KMS-11 (cell line): ENCODE results near the gene ANK3.

ENCODE experiments used
- H2AFZ ChIP-seq: fragments of 200-600 bp; sonication (generic); 2 replicates; pipeline ENCODE4 v1.6.1; 2016; ENCODE audit warnings: antibody characterized with exemption, mixed run types, low read depth
- H3K27ac ChIP-seq: fragments of 200-600 bp; sonication (generic); 2 replicates; pipeline ENCODE4 v1.6.1; 2016; ENCODE audit warnings: mild to moderate bottlenecking, mixed run types
- H3K27me3 ChIP-seq: fragments of 200-600 bp; sonication (generic); 2 replicates; pipeline ENCODE4 v1.6.1; 2017; ENCODE audit warnings: mild to moderate bottlenecking, low read depth, mixed run types, moderate library complexity; ENCODE audit not compliant: insufficient read depth
- H3K36me3 ChIP-seq: fragments of 200-600 bp; sonication (generic); 2 replicates; pipeline ENCODE4 v1.6.1; 2017; ENCODE audit warnings: mild to moderate bottlenecking, mixed run types; ENCODE audit not compliant: insufficient read depth
- H3K4me1 ChIP-seq: fragments of 200-600 bp; sonication (generic); 2 replicates; pipeline ENCODE4 v1.6.1; 2016; ENCODE audit warnings: mild to moderate bottlenecking, low read depth, mixed run types; ENCODE audit not compliant: poor library complexity, severe bottlenecking
- H3K4me2 ChIP-seq: fragments of 200-600 bp; sonication (generic); 2 replicates; pipeline ENCODE4 v1.7.0; 2016; ENCODE audit warnings: mild to moderate bottlenecking, mixed run types
- H3K4me3 ChIP-seq: fragments of 200-600 bp; sonication (generic); IDR thresholded peaks from 2 replicates; pipeline ENCODE4 v1.6.1; 2017; ENCODE audit warnings: low read depth, low read length, mixed read lengths; ENCODE audit not compliant: insufficient read depth
- H3K79me2 ChIP-seq: fragments of 200-600 bp; sonication (generic); 2 replicates; pipeline ENCODE4 v1.6.1; 2016; ENCODE audit warnings: low read depth, mixed run types; ENCODE audit not compliant: insufficient read depth
- H3K9ac ChIP-seq: fragments of 200-600 bp; sonication (generic); 2 replicates; pipeline ENCODE4 v1.6.1; 2016; ENCODE audit warnings: mild to moderate bottlenecking, mixed run types
- H4K20me1 ChIP-seq: fragments of 200-600 bp; sonication (generic); 2 replicates; pipeline ENCODE4 v1.6.1; 2016; ENCODE audit warnings: mild to moderate bottlenecking, mixed run types; ENCODE audit not compliant: insufficient read depth
- TF ChIP-seq, protein P1 (sequence below): fragments of 200-600 bp; sonication (generic); conservative IDR thresholded peaks from 2 replicates; pipeline ENCODE4 v1.6.1; 2017; ENCODE audit warnings: low read depth, mild to moderate bottlenecking, antibody characterized with exemption, low read length, moderate library complexity, mixed read lengths

ANK3 gene

DNA sequence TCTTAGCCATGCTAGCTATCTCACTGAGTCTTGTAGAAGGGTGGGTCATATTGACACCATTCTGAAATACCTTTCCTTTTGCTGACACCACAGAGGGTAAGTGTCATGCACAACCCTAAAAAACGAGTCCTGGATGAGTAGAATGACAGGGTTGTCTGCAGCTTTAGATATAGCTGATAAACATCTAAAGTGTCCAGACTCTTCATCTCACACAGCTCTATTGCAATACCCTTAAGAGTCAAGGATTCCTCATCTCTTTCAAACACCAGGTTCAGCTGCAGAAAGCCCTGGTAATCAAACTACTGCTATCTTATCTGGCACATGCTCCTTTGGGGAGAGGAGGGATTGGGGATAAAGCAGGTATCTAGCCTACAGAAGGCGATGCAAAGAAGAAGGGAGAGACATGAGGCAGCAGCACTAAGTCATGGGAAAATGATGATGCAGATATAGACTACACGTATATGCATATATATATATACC lies 127.0 kb downstream of the ANK3 start:
- peaks cover 11% of the 10 kb centered on the region for H4K20me1 ChIP-seq
- peaks cover 55% of the 10 kb centered on the region; the same call in 1 of the 2 replicates for H3K79me2 ChIP-seq
- no peak overlapping the region for H3K27ac ChIP-seq
- H3K27me3 ChIP-seq, result no peaks in the 10 kb centered on the region
- peaks cover 16% of the 10 kb centered on the region; the same call in 1 of the 2 replicates for H3K36me3 ChIP-seq
- no peak overlapping the region for H3K9ac ChIP-seq
- no peak overlapping the region for H3K4me3 ChIP-seq
- TF ChIP-seq, protein P1, sequence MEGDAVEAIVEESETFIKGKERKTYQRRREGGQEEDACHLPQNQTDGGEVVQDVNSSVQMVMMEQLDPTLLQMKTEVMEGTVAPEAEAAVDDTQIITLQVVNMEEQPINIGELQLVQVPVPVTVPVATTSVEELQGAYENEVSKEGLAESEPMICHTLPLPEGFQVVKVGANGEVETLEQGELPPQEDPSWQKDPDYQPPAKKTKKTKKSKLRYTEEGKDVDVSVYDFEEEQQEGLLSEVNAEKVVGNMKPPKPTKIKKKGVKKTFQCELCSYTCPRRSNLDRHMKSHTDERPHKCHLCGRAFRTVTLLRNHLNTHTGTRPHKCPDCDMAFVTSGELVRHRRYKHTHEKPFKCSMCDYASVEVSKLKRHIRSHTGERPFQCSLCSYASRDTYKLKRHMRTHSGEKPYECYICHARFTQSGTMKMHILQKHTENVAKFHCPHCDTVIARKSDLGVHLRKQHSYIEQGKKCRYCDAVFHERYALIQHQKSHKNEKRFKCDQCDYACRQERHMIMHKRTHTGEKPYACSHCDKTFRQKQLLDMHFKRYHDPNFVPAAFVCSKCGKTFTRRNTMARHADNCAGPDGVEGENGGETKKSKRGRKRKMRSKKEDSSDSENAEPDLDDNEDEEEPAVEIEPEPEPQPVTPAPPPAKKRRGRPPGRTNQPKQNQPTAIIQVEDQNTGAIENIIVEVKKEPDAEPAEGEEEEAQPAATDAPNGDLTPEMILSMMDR, result no peak
- no peak overlapping the region for H2AFZ ChIP-seq
- peaks cover 75% of the 10 kb centered on the region for H3K4me1 ChIP-seq
- H3K4me2 ChIP-seq, result no peak overlapping the region

GRCh38 chr10:60260321-60260720 lies 129.4 kb downstream of the ANK3 start:
- TF ChIP-seq, protein P1, result no peak
- peaks cover 42% of the 10 kb centered on the region; the same call in 1 of the 2 replicates for H3K79me2 ChIP-seq
- no peak overlapping the region for H3K4me3 ChIP-seq
- peak overlapping the region; percentile 62; the same call in 1 of the 2 replicates for H3K4me2 ChIP-seq
- peaks cover 65% of the 10 kb centered on the region for H3K4me1 ChIP-seq
- H3K9ac ChIP-seq, result no peak overlapping the region
- H3K27ac ChIP-seq, result peak overlapping the region; percentile 39; the same call in 1 of the 2 replicates
- H2AFZ ChIP-seq, result no peak overlapping the region
- H3K27me3 ChIP-seq, result no peaks in the 10 kb centered on the region
- H3K36me3 ChIP-seq, result peaks cover 16% of the 10 kb centered on the region; the same call in 1 of the 2 replicates
- peaks cover 7% of the 10 kb centered on the region for H4K20me1 ChIP-seq

DNA sequence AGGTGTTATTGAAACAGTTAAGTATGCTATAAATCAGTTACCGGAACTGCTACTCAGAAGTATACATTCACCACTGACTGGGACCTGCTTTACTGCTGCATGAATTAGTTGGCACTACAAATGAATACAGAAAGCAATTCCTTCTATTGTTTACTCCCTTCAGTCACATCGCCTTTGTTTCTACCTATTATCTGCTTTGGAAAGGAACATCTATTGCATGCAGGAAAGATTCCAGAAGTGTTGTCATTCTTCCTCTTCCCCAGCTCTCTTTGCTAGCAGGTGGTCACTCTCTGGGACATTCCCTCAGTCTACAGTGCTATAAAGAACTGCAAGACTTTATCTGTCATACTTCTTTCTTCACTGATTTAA lies 131.3 kb downstream of the ANK3 start:
- Histone ChIP-seq H3K27ac (no peak overlapping the region), H3K4me2 (no peak overlapping the region), H4K20me1 (peaks cover 7% of the 10 kb centered on the region), H3K36me3 (peaks cover 4% of the 10 kb centered on the region; the same call in 1 of the 2 replicates), H2AFZ (no peak overlapping the region), H3K27me3 (no peaks in the 10 kb centered on the region), H3K4me3 (no peak overlapping the region), H3K79me2 (peaks cover 37% of the 10 kb centered on the region; the same call in 1 of the 2 replicates), H3K9ac (no peak overlapping the region), H3K4me1 (peaks cover 56% of the 10 kb centered on the region)
- TF ChIP-seq, protein P1, result no peak

DNA sequence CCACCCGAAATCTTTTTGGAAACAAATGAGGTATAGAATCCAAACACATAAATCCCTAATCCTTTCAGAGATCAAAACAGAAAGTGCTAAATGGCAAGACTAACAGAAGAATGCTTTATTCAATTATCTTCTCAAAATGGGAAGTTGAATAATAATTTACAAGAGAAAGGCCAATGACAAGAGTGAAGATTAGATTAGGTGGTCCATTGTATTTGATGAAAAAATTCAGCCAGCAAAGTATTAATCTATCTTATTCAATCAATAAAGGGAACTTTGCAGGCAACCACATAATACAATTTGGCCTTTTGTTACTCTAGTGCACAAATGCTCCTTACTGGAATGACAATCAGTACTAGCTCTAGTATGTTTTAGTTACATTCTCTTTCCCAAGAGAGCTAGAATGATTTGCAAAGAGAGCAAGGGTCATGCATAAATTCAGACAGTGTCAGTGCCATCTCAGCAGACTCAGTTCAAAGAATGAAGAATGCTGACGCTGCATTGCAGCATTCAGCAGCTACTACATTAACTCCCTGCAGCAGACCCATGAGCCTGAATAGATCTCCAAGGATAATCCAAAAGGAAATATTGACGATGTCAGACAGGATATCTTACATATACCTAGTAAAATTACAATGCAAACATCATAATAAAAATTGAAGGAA lies 131.8 kb downstream of the ANK3 start:
- peaks cover 37% of the 10 kb centered on the region; the same call in 1 of the 2 replicates for H3K79me2 ChIP-seq
- H3K4me1 ChIP-seq, result peaks cover 51% of the 10 kb centered on the region
- H3K36me3 ChIP-seq, result peaks cover under 1% of the 10 kb centered on the region; the same call in 1 of the 2 replicates
- H3K4me2 ChIP-seq, result no peak overlapping the region
- TF ChIP-seq, protein P1, result no peak
- no peaks in the 10 kb centered on the region for H3K27me3 ChIP-seq
- H4K20me1 ChIP-seq, result peaks cover 7% of the 10 kb centered on the region
- H3K9ac ChIP-seq, result no peak overlapping the region
- H3K27ac ChIP-seq, result no peak overlapping the region
- no peak overlapping the region for H2AFZ ChIP-seq
- no peak overlapping the region for H3K4me3 ChIP-seq
